Gastroesophageal sphincter (tissue), 3 donors: Measurements from ENCODE around the gene DNASE1.

Experiments used
- CTCF ChIP-seq, 4 experiments: fragments of 200-600 bp in 2 of 4; fragments of 450-650 bp in 2 of 4; sonication (generic) in 1 of 4; IDR thresholded peaks; one replicate each; pipeline ENCODE4 v1.5.1; 2017 to 2019; ENCODE audit warnings: antibody characterized with exemption in 4 of 4, mild to moderate bottlenecking in 2 of 4, moderate library complexity in 2 of 4
- EP300 ChIP-seq: sonication (generic); formaldehyde crosslinking; IDR thresholded peaks from one replicate; pipeline ENCODE4 v1.6.1; 2017; ENCODE audit warnings: antibody characterized with exemption, mild to moderate bottlenecking
- POLR2A ChIP-seq, 2 donors: fragments of 450-650 bp; IDR thresholded peaks; one replicate each; pipeline ENCODE4 v1.6.1; 2017; ENCODE audit warnings: antibody characterized with exemption in 2 of 2, mild to moderate bottlenecking in 2 of 2, moderate library complexity in 1 of 2

DNA sequence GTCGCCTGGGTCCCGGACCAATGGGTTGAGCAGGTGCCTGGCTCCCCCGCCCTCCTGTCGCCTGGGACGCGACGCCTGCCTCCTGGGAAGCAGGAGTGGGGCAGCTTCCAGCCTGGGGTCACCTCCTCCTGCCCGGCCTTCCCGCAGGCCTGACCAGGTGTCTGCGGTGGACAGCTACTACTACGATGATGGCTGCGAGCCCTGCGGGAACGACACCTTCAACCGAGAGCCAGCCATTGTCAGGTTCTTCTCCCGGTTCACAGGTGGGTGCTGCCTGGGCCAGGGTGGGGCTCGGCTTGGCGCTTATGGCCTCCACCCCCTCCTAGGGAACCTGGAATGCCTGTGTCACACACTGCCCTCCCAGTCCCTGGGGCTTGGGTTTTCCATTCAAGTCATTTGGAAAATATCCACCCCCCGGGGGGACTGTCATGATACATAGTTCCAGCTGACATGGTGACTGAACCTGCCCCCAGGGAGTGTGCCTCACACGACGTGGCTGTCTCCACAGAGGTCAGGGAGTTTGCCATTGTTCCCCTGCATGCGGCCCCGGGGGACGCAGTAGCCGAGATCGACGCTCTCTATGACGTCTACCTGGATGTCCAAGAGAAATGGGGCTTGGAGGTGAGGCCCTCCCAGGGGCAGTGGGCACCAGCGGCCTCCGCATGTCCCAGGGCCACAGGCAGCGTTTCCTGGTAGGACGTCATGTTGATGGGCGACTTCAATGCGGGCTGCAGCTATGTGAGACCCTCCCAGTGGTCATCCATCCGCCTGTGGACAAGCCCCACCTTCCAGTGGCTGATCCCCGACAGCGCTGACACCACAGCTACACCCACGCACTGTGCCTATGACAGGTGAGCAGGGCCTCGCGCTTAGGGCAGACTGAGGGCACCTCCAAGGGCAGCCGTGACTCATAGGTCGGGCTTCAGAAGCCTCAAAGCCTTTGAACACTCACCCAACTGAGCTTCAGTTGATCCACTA lies 2.3 kb downstream of the DNASE1 start:
- TF ChIP-seq CTCF (IDR thresholded peaks at IDR 0.05): no peak
- TF ChIP-seq POLR2A (IDR thresholded peaks at IDR 0.05): no peak
- no peak for TF ChIP-seq EP300
